ENCODE measurements around the gene TBC1D13. TPM values are rescaled to one million over a fixed set of nuclear protein-coding genes. Genes with fewer than 3 reads are reported as not detected.

TBC1D13 gene
- total and polyA plus RNA-seq, 10 of the 15 experiments (the other 5 are each of a cell fraction or from before 2014, with no cell fraction given) = 3.0 to 23.1 (median 16.5) TPM

- TF ChIP-seq MYC (IDR thresholded peaks at IDR 0.05; ENCODE audit: insufficient read depth, insufficient read length, insufficient replicate concordance, low read length, severe bottlenecking) = no peak
- TF ChIP-seq ELK1 (IDR thresholded peaks at IDR 0.05; ENCODE audit: low read depth, low read length) = peak; percentile 75
- TF ChIP-seq ZNF622 (IDR thresholded peaks at IDR 0.05) = no peak
- TF ChIP-seq ESRRA (IDR thresholded peaks at IDR 0.05; ENCODE audit: low read length) = 0 out of 2 replicates have a peak, but pooled peaks have one; percentile 42
- 0 out of 2 replicates have a peak, but pooled peaks have one; percentile 56 for TF ChIP-seq RUNX3 (IDR thresholded peaks at IDR 0.05; ENCODE audit: low read length)
- TF ChIP-seq ZNF274 (IDR thresholded peaks at IDR 0.05; ENCODE audit: insufficient read depth, insufficient read length) = no peak
- peak; percentile 73 for TF ChIP-seq FOXK2 (IDR thresholded peaks at IDR 0.05)
- no peak for TF ChIP-seq FOS (IDR thresholded peaks at IDR 0.05; ENCODE audit: borderline replicate concordance, extremely low read depth, insufficient read length)
- peak; percentile 24; the same call in 1 of the 2 replicates for TF ChIP-seq SMC3 (IDR thresholded peaks at IDR 0.05; ENCODE audit: borderline replicate concordance, low read length)
- TF ChIP-seq ZBTB33 (IDR thresholded peaks at IDR 0.05) = no peak
- peak; percentile 62 for TF ChIP-seq MEF2A (IDR thresholded peaks at IDR 0.05; ENCODE audit: insufficient read depth, low read depth, low read length)
- peak; percentile 71 for TF ChIP-seq MEF2B (IDR thresholded peaks at IDR 0.05; ENCODE audit: partially characterized antibody, poor library complexity, severe bottlenecking)
- no peak for TF ChIP-seq STAT3 (IDR thresholded peaks at IDR 0.05; ENCODE audit: low read depth, low read length)
- no peak for TF ChIP-seq MTA2 (IDR thresholded peaks at IDR 0.05; ENCODE audit: low read depth)
- no peak for TF ChIP-seq EP300 (IDR thresholded peaks at IDR 0.05; ENCODE audit: borderline replicate concordance in 1 of 2, control insufficient read depth in 1 of 2, low read depth in 2 of 2, low read length in 2 of 2)
- no peak for TF ChIP-seq KDM1A (IDR thresholded peaks at IDR 0.05; ENCODE audit: borderline replicate concordance)
- 0 out of 2 replicates have a peak, but pooled peaks have one; percentile 54 for TF ChIP-seq JUND (IDR thresholded peaks at IDR 0.05; ENCODE audit: low read depth, low read length)
- peak; percentile 70; the same call in 1 of the 2 replicates for TF ChIP-seq TCF3 (IDR thresholded peaks at IDR 0.05; ENCODE audit: borderline replicate concordance, insufficient read depth, low read depth, low read length)
- peak; percentile 81 for TF ChIP-seq HCFC1 (IDR thresholded peaks at IDR 0.05; ENCODE audit: low read length)
- TF ChIP-seq CBFB (IDR thresholded peaks at IDR 0.05; ENCODE audit: low read depth) = 0 out of 2 replicates have a peak, but pooled peaks have one; percentile 44
- TF ChIP-seq PAX5 (IDR thresholded peaks at IDR 0.05; ENCODE audit: borderline replicate concordance, low read depth, low read length) = 0 out of 2 replicates have a peak, but pooled peaks have one; percentile 5
- peak; percentile 84 for TF ChIP-seq POLR2A (IDR thresholded peaks at IDR 0.05; ENCODE audit: low read depth, low read length)
- no peak for TF ChIP-seq REST (IDR thresholded peaks at IDR 0.05; ENCODE audit: low read depth, low read length)
These were observed 15.1 kb upstream of the TBC1D13 start, which contains the start of gene ZER1 (continued) for GRCh38 chr9:128771745-128772519.
